Lower lobe of right lung (tissue), 2 donors: ENCODE results near the gene C6orf120. TPM values are rescaled to one million over a fixed set of nuclear protein-coding genes. Genes with fewer than 3 reads are reported as not detected.

Source experiments
- ATAC-seq, 2 donors: fragments of 200-7000 bp; cut with Tn5 transposase; one replicate each; pipeline ENCODE4 v1.9.1; 2020 to 2022; ENCODE audit warnings: mild to moderate bottlenecking in 2 of 2, moderate library complexity in 2 of 2
- DNase-seq: peaks from one replicate; pipeline ENCODE4 v3.0.0-alpha.2; 2020
- H3K27ac ChIP-seq: fragments of 200-600 bp; one replicate; pipeline ENCODE4 v1.8.0; 2022
- H3K27me3 ChIP-seq: fragments of 200-600 bp; one replicate; pipeline ENCODE4 v1.8.0; 2022; ENCODE audit warnings: low read depth
- H3K36me3 ChIP-seq: fragments of 200-600 bp; one replicate; pipeline ENCODE4 v1.8.0; 2022; ENCODE audit warnings: mild to moderate bottlenecking
- H3K4me1 ChIP-seq: fragments of 200-600 bp; one replicate; pipeline ENCODE4 v1.8.0; 2022
- H3K4me3 ChIP-seq: fragments of 200-600 bp; one replicate; pipeline ENCODE4 v1.8.0; 2022; ENCODE audit warnings: mild to moderate bottlenecking
- H3K9me3 ChIP-seq: fragments of 200-600 bp; one replicate; pipeline ENCODE4 v1.8.0; 2022
- intact Hi-C: fragments of 100-400 bp; cut with DNase I; formaldehyde crosslinking; loops from one replicate; pipeline ENCODE4 v1.11.0; 2022
- total RNA-seq: library from RNA; stranded (reverse); fragmentation: NEBNext Ultra II Directional; extraction: Animal tissue kit (Norgen Biotek cat#: 25700); gene quantifications from one replicate; pipeline ENCODE4 v1.2.1, GENCODE V29; 2021
- TF ChIP-seq, protein P1 (sequence below): fragments of 200-600 bp; IDR thresholded peaks from one replicate; pipeline ENCODE4 v1.8.0; 2022; ENCODE audit warnings: antibody characterized with exemption, mild to moderate bottlenecking
- donor health status: DM: no; HTN: yes; CAD: no; lungs with severe emphysema.

C6orf120 gene
- total RNA-seq, 1 donor from 2014 or later = 22.2 TPM

DNA sequence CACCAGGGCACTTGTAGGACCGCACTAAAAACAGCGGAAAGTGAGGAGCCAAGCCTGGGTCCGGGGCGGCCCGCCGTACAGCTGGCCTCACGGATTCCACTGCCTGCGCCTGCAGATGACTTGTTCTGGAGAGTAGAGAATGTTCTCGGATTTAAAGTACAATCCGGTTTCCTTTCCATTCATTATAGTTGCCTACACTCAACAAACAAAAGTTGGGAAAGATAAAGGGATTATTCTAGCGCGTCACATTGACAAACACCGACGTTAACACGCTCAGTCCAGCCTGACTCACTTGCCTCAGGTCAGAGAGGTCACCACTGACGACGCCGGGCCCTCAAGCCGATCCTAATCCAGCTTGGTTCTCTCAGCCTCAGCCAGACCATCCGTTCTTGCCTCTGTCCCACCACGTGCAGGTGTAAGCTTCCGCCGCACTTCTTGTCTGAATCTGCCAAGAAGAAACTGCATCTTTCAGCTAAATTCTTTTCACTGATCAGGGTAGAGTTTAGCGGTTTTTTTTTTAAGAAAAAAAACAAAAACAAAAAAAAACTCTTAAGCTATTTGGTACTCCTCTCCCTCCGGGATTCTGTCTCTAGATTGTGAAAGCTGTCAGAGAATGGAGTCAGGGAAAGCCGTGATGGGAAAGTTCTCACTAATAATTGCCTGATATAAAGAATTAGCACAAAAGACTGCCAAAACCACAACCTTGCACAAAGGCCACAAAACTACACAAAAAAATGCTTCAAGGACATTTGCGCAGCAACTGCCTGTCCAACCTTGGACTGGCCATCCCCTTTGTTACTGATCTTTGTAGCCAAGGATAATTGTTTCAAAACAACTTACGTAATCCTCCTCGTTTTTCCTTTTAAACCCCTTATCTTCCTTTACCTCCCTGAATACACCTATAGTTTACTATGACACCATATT, 23.5 kb downstream of the C6orf120 start:
- intact Hi-C loops = no loop called here
- Histone ChIP-seq H3K4me1 (peaks cover 24% of the 10 kb centered on the region), H3K4me3 (peak overlapping the region; percentile 68), H3K27me3 (no peaks in the 10 kb centered on the region), H3K9me3 (no peaks in the 10 kb centered on the region), H3K27ac (peak overlapping the region; percentile 89), H3K36me3 (no peaks in the 10 kb centered on the region)
- ATAC-seq = peak; percentile 73 to 74
- DNase-seq = peak; percentile 67
- TF ChIP-seq, protein P1, sequence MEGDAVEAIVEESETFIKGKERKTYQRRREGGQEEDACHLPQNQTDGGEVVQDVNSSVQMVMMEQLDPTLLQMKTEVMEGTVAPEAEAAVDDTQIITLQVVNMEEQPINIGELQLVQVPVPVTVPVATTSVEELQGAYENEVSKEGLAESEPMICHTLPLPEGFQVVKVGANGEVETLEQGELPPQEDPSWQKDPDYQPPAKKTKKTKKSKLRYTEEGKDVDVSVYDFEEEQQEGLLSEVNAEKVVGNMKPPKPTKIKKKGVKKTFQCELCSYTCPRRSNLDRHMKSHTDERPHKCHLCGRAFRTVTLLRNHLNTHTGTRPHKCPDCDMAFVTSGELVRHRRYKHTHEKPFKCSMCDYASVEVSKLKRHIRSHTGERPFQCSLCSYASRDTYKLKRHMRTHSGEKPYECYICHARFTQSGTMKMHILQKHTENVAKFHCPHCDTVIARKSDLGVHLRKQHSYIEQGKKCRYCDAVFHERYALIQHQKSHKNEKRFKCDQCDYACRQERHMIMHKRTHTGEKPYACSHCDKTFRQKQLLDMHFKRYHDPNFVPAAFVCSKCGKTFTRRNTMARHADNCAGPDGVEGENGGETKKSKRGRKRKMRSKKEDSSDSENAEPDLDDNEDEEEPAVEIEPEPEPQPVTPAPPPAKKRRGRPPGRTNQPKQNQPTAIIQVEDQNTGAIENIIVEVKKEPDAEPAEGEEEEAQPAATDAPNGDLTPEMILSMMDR = no peak

- H3K4me3 ChIP-seq = no peak overlapping the region
- no peaks in the 10 kb centered on the region for H3K27me3 ChIP-seq
- no peak for ATAC-seq
- no peaks in the 10 kb centered on the region for H3K36me3 ChIP-seq
- H3K9me3 ChIP-seq = no peaks in the 10 kb centered on the region
- no peak overlapping the region for H3K27ac ChIP-seq
- intact Hi-C loops = no loop called here
- TF ChIP-seq, protein P1 = no peak
- H3K4me1 ChIP-seq = peaks cover 23% of the 10 kb centered on the region
- DNase-seq = no peak
Measured at GRCh38 chr6:169726049-169726400, 24.1 kb downstream of the C6orf120 start.

- DNase-seq = no peak
- H3K9me3 ChIP-seq = no peaks in the 10 kb centered on the region
- intact Hi-C loops = no loop called here
- H3K36me3 ChIP-seq = no peaks in the 10 kb centered on the region
- no peaks in the 10 kb centered on the region for H3K27me3 ChIP-seq
- TF ChIP-seq, protein P1 = no peak
- H3K4me1 ChIP-seq = peaks cover 14% of the 10 kb centered on the region
- no peak for ATAC-seq
- no peak overlapping the region for H3K4me3 ChIP-seq
- H3K27ac ChIP-seq = no peak overlapping the region
Measured at GRCh38 chr6:169726963-169727362, 25.0 kb downstream of the C6orf120 start.

DNA sequence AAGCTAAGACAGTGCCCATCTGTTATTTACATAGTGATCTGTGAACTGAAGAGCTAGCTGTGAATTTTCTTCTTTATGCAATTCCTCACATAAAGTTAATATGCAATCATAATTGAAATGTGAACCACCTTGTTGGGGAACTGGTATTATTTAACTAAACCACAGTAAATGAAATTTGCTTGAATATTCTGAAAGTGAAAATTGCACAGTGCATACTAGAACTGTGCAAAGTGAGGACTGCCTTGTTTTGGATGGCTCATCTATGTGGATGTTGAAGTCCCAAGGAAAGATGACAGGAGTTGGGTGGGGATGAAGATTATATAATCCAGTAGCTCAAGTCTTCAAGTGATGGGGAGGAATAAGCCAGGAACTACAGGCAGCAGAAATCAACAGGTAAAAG, 28.0 kb downstream of the C6orf120 start:
- TF ChIP-seq, protein P1 = no peak
- DNase-seq (no peak), ATAC-seq (no peak)
- Histone ChIP-seq H3K9me3 (no peaks in the 10 kb centered on the region), H3K27ac (no peak overlapping the region), H3K4me3 (no peak overlapping the region), H3K36me3 (no peaks in the 10 kb centered on the region), H3K27me3 (no peaks in the 10 kb centered on the region), H3K4me1 (peaks cover 5% of the 10 kb centered on the region)
- intact Hi-C loops = no loop called here

GRCh38 chr6:169738204-169738975, 36.5 kb downstream of the C6orf120 start:
- H3K27me3 ChIP-seq = no peaks in the 10 kb centered on the region
- H3K4me3 ChIP-seq = no peak overlapping the region
- no peaks in the 10 kb centered on the region for H3K36me3 ChIP-seq
- intact Hi-C loops = no loop called here
- no peak overlapping the region for H3K27ac ChIP-seq
- TF ChIP-seq, protein P1 = no peak
- H3K9me3 ChIP-seq = no peaks in the 10 kb centered on the region
- H3K4me1 ChIP-seq = no peaks in the 10 kb centered on the region
- ATAC-seq = no peak
- no peak for DNase-seq
